Ishikawa (cell line): ENCODE measurements around the gene OR1G1.

ENCODE experiments used
- CEBPB ChIP-seq: IDR thresholded peaks from 2 replicates; pipeline ENCODE4 v1.6.1; 2012
- CREB1 ChIP-seq: IDR thresholded peaks from 2 replicates; pipeline ENCODE4 v1.6.1; 2012; ENCODE audit warnings: low read depth
- EGR1 ChIP-seq: IDR thresholded peaks from 2 replicates; pipeline ENCODE4 v1.6.1; 2012
- EP300 ChIP-seq: IDR thresholded peaks from 2 replicates; pipeline ENCODE4 v1.6.1; 2012; ENCODE audit warnings: borderline replicate concordance
- FOXM1 ChIP-seq: IDR thresholded peaks from 2 replicates; pipeline ENCODE4 v1.6.1; 2012; ENCODE audit warnings: low read depth, borderline replicate concordance
- NFIC ChIP-seq: IDR thresholded peaks from 2 replicates; pipeline ENCODE4 v1.6.1; 2012
- RAD21 ChIP-seq: IDR thresholded peaks from 2 replicates; pipeline ENCODE4 v1.6.1; 2012; ENCODE audit warnings: low read depth
- TAF1 ChIP-seq: IDR thresholded peaks from 2 replicates; pipeline ENCODE4 v1.6.1; 2012; ENCODE audit warnings: low read depth, mild to moderate bottlenecking
- TCF12 ChIP-seq: IDR thresholded peaks from 2 replicates; pipeline ENCODE4 v1.6.1; 2012; ENCODE audit warnings: low read depth
- TEAD4 ChIP-seq: IDR thresholded peaks from 2 replicates; pipeline ENCODE4 v1.6.1; 2012
- YY1 ChIP-seq: IDR thresholded peaks from 2 replicates; pipeline ENCODE4 v1.6.1; 2012; ENCODE audit warnings: low read depth
- ZBTB7A ChIP-seq: IDR thresholded peaks from 2 replicates; pipeline ENCODE4 v1.6.1; 2012; ENCODE audit warnings: low read depth
- TF ChIP-seq, protein P1 (sequence below): IDR thresholded peaks from 2 replicates; pipeline ENCODE4 v1.6.1; 2012
- TF ChIP-seq, protein P2 (sequence below): IDR thresholded peaks from 2 replicates; pipeline ENCODE4 v1.6.1; 2012; ENCODE audit warnings: low read depth, mild to moderate bottlenecking
- TF ChIP-seq, protein P3 (sequence below): IDR thresholded peaks from 2 replicates; pipeline ENCODE4 v1.6.1; 2012

OR1G1 gene

DNA sequence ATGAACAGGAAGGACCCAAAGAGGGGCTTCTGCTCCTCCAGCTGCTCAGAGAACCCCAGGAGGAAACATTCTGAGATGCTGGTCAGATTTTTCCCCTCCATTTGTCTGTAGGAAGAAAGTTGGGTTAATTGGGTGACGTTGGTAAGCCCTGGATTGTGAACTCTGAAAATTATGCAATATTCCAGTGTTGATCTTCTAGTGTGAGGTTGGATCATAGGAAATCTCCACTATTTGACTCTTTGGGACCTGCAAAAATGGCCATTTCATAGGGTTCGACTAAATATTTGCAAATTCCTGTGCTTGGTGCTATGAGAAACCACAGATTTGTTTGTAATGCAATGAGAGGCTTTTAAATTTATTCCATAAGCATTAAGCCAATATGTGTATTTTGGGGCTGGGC, at the start of gene OR1G1:
OR1G1 (minus strand) TSS at position 101 of the 400 bp plus-strand sequence; CDS start at position 101, 0 bp downstream.
- TF ChIP-seq, protein P1, sequence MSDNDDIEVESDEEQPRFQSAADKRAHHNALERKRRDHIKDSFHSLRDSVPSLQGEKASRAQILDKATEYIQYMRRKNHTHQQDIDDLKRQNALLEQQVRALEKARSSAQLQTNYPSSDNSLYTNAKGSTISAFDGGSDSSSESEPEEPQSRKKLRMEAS: no peak
- TF ChIP-seq EGR1 (no peak), RAD21 (no peak), EP300 (no peak), YY1 (no peak), TEAD4 (no peak), CREB1 (no peak), FOXM1 (no peak), TCF12 (no peak), NFIC (no peak), TAF1 (no peak), ZBTB7A (no peak), CEBPB (no peak)
- TF ChIP-seq, protein P2, sequence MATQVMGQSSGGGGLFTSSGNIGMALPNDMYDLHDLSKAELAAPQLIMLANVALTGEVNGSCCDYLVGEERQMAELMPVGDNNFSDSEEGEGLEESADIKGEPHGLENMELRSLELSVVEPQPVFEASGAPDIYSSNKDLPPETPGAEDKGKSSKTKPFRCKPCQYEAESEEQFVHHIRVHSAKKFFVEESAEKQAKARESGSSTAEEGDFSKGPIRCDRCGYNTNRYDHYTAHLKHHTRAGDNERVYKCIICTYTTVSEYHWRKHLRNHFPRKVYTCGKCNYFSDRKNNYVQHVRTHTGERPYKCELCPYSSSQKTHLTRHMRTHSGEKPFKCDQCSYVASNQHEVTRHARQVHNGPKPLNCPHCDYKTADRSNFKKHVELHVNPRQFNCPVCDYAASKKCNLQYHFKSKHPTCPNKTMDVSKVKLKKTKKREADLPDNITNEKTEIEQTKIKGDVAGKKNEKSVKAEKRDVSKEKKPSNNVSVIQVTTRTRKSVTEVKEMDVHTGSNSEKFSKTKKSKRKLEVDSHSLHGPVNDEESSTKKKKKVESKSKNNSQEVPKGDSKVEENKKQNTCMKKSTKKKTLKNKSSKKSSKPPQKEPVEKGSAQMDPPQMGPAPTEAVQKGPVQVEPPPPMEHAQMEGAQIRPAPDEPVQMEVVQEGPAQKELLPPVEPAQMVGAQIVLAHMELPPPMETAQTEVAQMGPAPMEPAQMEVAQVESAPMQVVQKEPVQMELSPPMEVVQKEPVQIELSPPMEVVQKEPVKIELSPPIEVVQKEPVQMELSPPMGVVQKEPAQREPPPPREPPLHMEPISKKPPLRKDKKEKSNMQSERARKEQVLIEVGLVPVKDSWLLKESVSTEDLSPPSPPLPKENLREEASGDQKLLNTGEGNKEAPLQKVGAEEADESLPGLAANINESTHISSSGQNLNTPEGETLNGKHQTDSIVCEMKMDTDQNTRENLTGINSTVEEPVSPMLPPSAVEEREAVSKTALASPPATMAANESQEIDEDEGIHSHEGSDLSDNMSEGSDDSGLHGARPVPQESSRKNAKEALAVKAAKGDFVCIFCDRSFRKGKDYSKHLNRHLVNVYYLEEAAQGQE: no peak
- TF ChIP-seq, protein P3, sequence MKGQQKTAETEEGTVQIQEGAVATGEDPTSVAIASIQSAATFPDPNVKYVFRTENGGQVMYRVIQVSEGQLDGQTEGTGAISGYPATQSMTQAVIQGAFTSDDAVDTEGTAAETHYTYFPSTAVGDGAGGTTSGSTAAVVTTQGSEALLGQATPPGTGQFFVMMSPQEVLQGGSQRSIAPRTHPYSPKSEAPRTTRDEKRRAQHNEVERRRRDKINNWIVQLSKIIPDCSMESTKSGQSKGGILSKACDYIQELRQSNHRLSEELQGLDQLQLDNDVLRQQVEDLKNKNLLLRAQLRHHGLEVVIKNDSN: no peak

DNA sequence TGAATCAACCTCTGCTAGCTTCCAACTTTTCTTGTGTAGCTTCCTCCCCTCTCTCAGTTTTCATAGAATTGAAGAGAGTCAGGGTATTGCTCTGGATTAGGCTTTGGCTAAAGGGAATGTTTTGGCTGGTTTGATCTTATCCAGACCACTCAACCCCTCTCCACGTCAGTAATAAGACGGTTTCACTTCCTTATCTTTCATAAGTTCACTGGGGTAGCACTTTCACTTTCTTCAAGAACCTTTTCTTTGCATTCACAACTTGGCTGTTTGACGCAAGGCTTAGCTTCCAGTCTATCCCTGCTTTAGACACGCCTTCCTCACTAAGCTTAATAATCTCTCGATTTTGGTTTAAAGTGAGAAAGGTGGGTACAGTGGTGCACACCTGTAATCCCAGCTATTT, 40.2 kb upstream of the OR1G1 start:
- TF ChIP-seq RAD21 (no peak), ZBTB7A (no peak), TAF1 (no peak), CEBPB (no peak), NFIC (no peak), TEAD4 (no peak), CREB1 (no peak), EGR1 (no peak), EP300 (no peak), TCF12 (no peak), FOXM1 (no peak), YY1 (no peak)
- TF ChIP-seq, protein P1: no peak
- TF ChIP-seq, protein P3: no peak
- TF ChIP-seq, protein P2: no peak

DNA sequence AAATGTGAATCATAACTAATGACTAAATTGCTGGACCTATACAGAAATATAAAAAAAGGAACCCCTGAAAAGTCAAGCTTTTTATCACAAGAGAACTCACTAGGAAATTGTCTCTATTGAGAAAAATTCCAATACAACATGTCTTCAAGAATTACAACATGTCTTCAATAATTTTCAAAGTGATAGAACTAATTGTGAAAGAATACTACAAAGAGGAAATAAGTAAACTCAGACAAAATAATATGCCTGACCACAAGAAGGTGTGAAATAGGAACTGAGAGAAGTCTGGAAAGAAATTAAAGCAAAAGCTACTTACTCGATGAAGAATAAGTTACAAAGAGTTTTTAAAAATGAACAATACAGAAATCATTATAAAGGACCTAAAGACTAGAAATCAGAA, 29.9 kb upstream of the OR1G1 start:
- no peak for TF ChIP-seq CEBPB
- TF ChIP-seq RAD21: no peak
- TF ChIP-seq CREB1: no peak
- no peak for TF ChIP-seq YY1
- TF ChIP-seq, protein P3: no peak
- TF ChIP-seq EP300: no peak

DNA sequence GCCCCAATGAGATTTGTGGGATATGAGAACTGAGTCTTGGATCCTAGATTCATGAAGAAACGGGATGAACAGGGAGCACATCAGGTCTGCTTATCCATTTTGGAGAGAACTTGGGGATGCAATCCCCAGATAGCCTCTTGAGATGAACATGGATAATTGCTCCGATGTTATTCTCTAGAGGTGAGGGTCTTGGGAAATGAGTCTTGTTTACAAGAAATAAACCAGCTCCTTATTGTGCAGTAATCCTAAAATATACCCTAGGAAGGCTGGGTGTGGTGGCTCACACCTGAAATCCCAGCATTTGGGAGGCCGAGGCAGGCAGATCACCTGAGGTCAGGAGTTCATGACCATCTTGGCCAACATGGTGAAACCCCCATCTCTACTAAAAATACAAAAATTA, 23.0 kb downstream of the OR1G1 start, which contains the start of gene OR1D2:
OR1D2 (minus strand) TSS at position 101 of the 400 bp plus-strand sequence. CDS start 11,426 bp downstream, outside the sequence.
- no peak for TF ChIP-seq NFIC
- no peak for TF ChIP-seq EGR1
- TF ChIP-seq, protein P1: no peak
- no peak for TF ChIP-seq TEAD4
- TF ChIP-seq TAF1: no peak
